GM23338 (cell line): ENCODE results near the gene SPIRE2. TPM values are rescaled to one million over a fixed set of nuclear protein-coding genes. Genes with fewer than 3 reads are reported as not detected.

Experiments used
- ATAC-seq: fragments of 200-7000 bp; cut with Tn5 transposase; 3 replicates; pipeline ENCODE4 v1.9.1; 2020
- DNase-seq: peaks from one replicate; pipeline ENCODE4 v3.0.0-alpha.2; 2015; ENCODE audit warnings: low spot score
- H2AFZ ChIP-seq: fragments of 200-600 bp; sonication (generic); 2 replicates; pipeline ENCODE4 v1.8.0; 2016; ENCODE audit warnings: antibody characterized with exemption, mild to moderate bottlenecking, moderate library complexity
- H3F3A ChIP-seq: fragments of 200-600 bp; sonication (generic); replicated peaks from 2 replicates; pipeline ENCODE4 v1.8.0; 2017; ENCODE audit warnings: antibody characterized with exemption, mixed run types, low read depth
- H3K27ac ChIP-seq: fragments of 200-600 bp; sonication (generic); 2 replicates; pipeline ENCODE4 v1.6.1; 2016; ENCODE audit warnings: low read depth
- H3K27me3 ChIP-seq: fragments of 200-600 bp; sonication (generic); 2 replicates; pipeline ENCODE4 v1.8.0; 2016; ENCODE audit warnings: mild to moderate bottlenecking, mixed run types, moderate library complexity; ENCODE audit not compliant: insufficient read depth
- H3K36me3 ChIP-seq: fragments of 200-600 bp; sonication (generic); 2 replicates; pipeline ENCODE4 v1.8.0; 2016; ENCODE audit warnings: mild to moderate bottlenecking; ENCODE audit not compliant: insufficient read depth
- H3K4me1 ChIP-seq: fragments of 200-600 bp; sonication (generic); 2 replicates; pipeline ENCODE4 v1.8.0; 2016; ENCODE audit warnings: mild to moderate bottlenecking, moderate library complexity; ENCODE audit not compliant: insufficient read depth
- H3K4me2 ChIP-seq: fragments of 200-600 bp; sonication (generic); 2 replicates; pipeline ENCODE4 v1.7.1; 2017; ENCODE audit warnings: mixed run types
- H3K4me3 ChIP-seq: fragments of 200-600 bp; sonication (generic); 2 replicates; pipeline ENCODE4 v1.6.1; 2016; ENCODE audit warnings: mixed run types
- H3K79me2 ChIP-seq: fragments of 200-600 bp; sonication (generic); replicated peaks from 2 replicates; pipeline ENCODE4 v1.8.0; 2017; ENCODE audit warnings: mild to moderate bottlenecking; ENCODE audit not compliant: insufficient read depth
- H3K9me2 ChIP-seq: fragments of 200-600 bp; sonication (generic); 2 replicates; pipeline ENCODE4 v1.8.0; 2017; ENCODE audit not compliant: insufficient read depth
- H4K20me1 ChIP-seq: fragments of 200-600 bp; sonication (generic); replicated peaks from 2 replicates; pipeline ENCODE4 v1.8.0; 2017; ENCODE audit warnings: mild to moderate bottlenecking; ENCODE audit not compliant: insufficient read depth
- H3K27ac Mint-ChIP-seq: 2 replicates; pipeline ENCODE4 v1.8.0; 2020; ENCODE audit warnings: inconsistent platforms, mild to moderate bottlenecking, moderate library complexity, mixed read lengths
- H3K27me3 Mint-ChIP-seq: 3 replicates; pipeline ENCODE4 v1.8.0; 2022; ENCODE audit warnings: low read depth, mild to moderate bottlenecking, moderate library complexity, mixed read lengths, inconsistent platforms; ENCODE audit not compliant: insufficient read depth, poor library complexity
- H3K36me3 Mint-ChIP-seq: 3 replicates; pipeline ENCODE4 v1.8.0; 2021; ENCODE audit warnings: low read depth, mild to moderate bottlenecking, inconsistent platforms, moderate library complexity, mixed read lengths
- H3K4me1 Mint-ChIP-seq: 3 replicates; pipeline ENCODE4 v1.8.0; 2020; ENCODE audit warnings: mild to moderate bottlenecking, inconsistent platforms, mixed read lengths
- H3K4me3 Mint-ChIP-seq: 3 replicates; pipeline ENCODE4 v1.8.0; 2021; ENCODE audit warnings: moderate library complexity, mild to moderate bottlenecking, inconsistent platforms, mixed read lengths
- H3K9me3 Mint-ChIP-seq: 3 replicates; pipeline ENCODE4 v1.8.0; 2020; ENCODE audit warnings: moderate library complexity, mild to moderate bottlenecking, inconsistent platforms, mixed read lengths
- CREB1 ChIP-seq: fragments of 250-450 bp; sonication (Bioruptor Pico); IDR thresholded peaks from 2 replicates; pipeline ENCODE4 v1.5.0; 2020; ENCODE audit warnings: low read depth, mild to moderate bottlenecking, moderate library complexity
- CTCF ChIP-seq, 2 experiments: fragments of 200-600 bp in 1 of 2; sonication (generic) in 1 of 2; conservative IDR thresholded peaks; 2 replicates each; pipeline versions ENCODE4 v1.5.1 to v1.6.1; 2016 to 2017; ENCODE audit warnings: antibody characterized with exemption in 2 of 2, low read depth in 2 of 2, mild to moderate bottlenecking in 2 of 2, moderate library complexity in 1 of 2
- ETS1 ChIP-seq: IDR thresholded peaks from 2 replicates; pipeline ENCODE4 v1.6.1; 2016; ENCODE audit warnings: antibody characterized with exemption
- EZH2 ChIP-seq: fragments of 200-600 bp; sonication (generic); IDR thresholded peaks from one replicate; pipeline ENCODE4 v1.8.0; 2017; ENCODE audit warnings: antibody characterized with exemption, mild to moderate bottlenecking, low read depth; ENCODE audit not compliant: unreplicated experiment
- EZH2phosphoT487 ChIP-seq: fragments of 200-600 bp; sonication (generic); IDR thresholded peaks from one replicate; pipeline ENCODE4 v1.8.1; 2018; ENCODE audit warnings: antibody characterized with exemption; ENCODE audit not compliant: unreplicated experiment
- JUNB ChIP-seq: IDR thresholded peaks from one replicate; pipeline ENCODE4 v1.6.1; 2016; ENCODE audit warnings: antibody characterized with exemption; ENCODE audit not compliant: unreplicated experiment
- NANOG ChIP-seq: IDR thresholded peaks from 2 replicates; pipeline ENCODE4 v1.6.1; 2016; ENCODE audit warnings: antibody characterized with exemption, borderline replicate concordance
- POLR2AphosphoS5 ChIP-seq: IDR thresholded peaks from 2 replicates; pipeline ENCODE4 v1.6.1; 2016; ENCODE audit warnings: antibody characterized with exemption, low read depth
- REST ChIP-seq: IDR thresholded peaks from one replicate; pipeline ENCODE4 v1.6.1; 2018; ENCODE audit warnings: antibody characterized with exemption; ENCODE audit not compliant: unreplicated experiment
- STAT1 ChIP-seq: IDR thresholded peaks from one replicate; pipeline ENCODE4 v1.6.1; 2016; ENCODE audit warnings: antibody characterized with exemption; ENCODE audit not compliant: unreplicated experiment
- ZNF114 ChIP-seq: fragments of 250-450 bp; sonication (Bioruptor Pico); IDR thresholded peaks from 2 replicates; pipeline ENCODE4 v1.5.0; 2020; ENCODE audit warnings: mild to moderate bottlenecking, moderate library complexity
- ZNF331 ChIP-seq: fragments of 250-450 bp; sonication (Bioruptor Pico); IDR thresholded peaks from 2 replicates; pipeline ENCODE4 v1.5.0; 2020; ENCODE audit warnings: low read depth, mild to moderate bottlenecking, moderate library complexity
- ZNF462 ChIP-seq: fragments of 250-450 bp; sonication (Bioruptor Pico); IDR thresholded peaks from 2 replicates; pipeline ENCODE4 v1.5.0; 2020; ENCODE audit warnings: mild to moderate bottlenecking, moderate library complexity
- polyA plus RNA-seq: library from polyadenylated mRNA; unstranded; fragments of >200 nt; fragmentation: Nextera tagmentation; extraction: Ambion mirVana; gene quantifications from 2 replicates; pipeline ENCODE4 v1.2.1, GENCODE V29; 2016
- total RNA-seq: library from RNA; depleted of rRNA; stranded (reverse); fragments of >200 nt; shearing (Covaris generic); gene quantifications from 2 replicates; pipeline ENCODE4 v1.2.3, GENCODE V29; 2014

SPIRE2 gene
- total and polyA plus RNA-seq, 2 experiments from 2014 or later, result 5.0 to 15.2 TPM

GRCh38 chr16:89881368-89881730 lies 53.1 kb downstream of the SPIRE2 start:
- H3K4me3 ChIP-seq, result no peak overlapping the region
- Mint-ChIP-seq H3K27ac (no peak overlapping the region), H3K4me1 (no peaks in the 10 kb centered on the region), H3K9me3 (no peaks in the 10 kb centered on the region; the same call in 2 of the 3 replicates), H3K4me3 (no peak overlapping the region), H3K36me3 (peaks cover 53% of the 10 kb centered on the region), H3K27me3 (no peaks in the 10 kb centered on the region)
- TF ChIP-seq STAT1, result no peak
- no peak for TF ChIP-seq POLR2AphosphoS5
- TF ChIP-seq EZH2phosphoT487, result no peak
- TF ChIP-seq REST, result no peak
- no peak for TF ChIP-seq ZNF331 (CRISPR knock-in tag)
- TF ChIP-seq ETS1, result no peak
- TF ChIP-seq ZNF114, result no peak
- TF ChIP-seq ZNF462 (CRISPR knock-in tag), result no peak
- no peak for TF ChIP-seq EZH2
- TF ChIP-seq NANOG, result no peak
- no peak for TF ChIP-seq JUNB
- no peak for TF ChIP-seq CREB1 (CRISPR knock-in tag)
- TF ChIP-seq CTCF (conservative IDR thresholded peaks at IDR 0.05; ENCODE audit: low read depth in 2 of 2), result no peak
- H3K9me2 ChIP-seq, result no peaks in the 10 kb centered on the region
- H3K27me3 ChIP-seq, result no peaks in the 10 kb centered on the region
- no peak overlapping the region for H2AFZ ChIP-seq
- no peaks in the 10 kb centered on the region for H3K4me1 ChIP-seq
- H3K79me2 ChIP-seq, result peaks cover 50% of the 10 kb centered on the region
- DNase-seq (no peak), ATAC-seq (no peak)
- peaks cover 10% of the 10 kb centered on the region; the same call in 1 of the 2 replicates for H3K36me3 ChIP-seq
- H3K27ac ChIP-seq, result 0 out of 2 replicates have a peak overlapping the region, but pooled peaks have one; percentile 69
- H3F3A ChIP-seq, result peaks cover 14% of the 10 kb centered on the region
- peaks cover 11% of the 10 kb centered on the region for H4K20me1 ChIP-seq
- H3K4me2 ChIP-seq, result no peak overlapping the region
